Subcutaneous abdominal adipose tissue (tissue), 5 donors: Measurements from ENCODE around the gene CDH26.

Experiments
- H3K27ac ChIP-seq: one replicate; pipeline ENCODE4 v1.7.0; 2013; ENCODE audit warnings: low read depth, mild to moderate bottlenecking, inconsistent platforms, low read length, moderate library complexity
- H3K27me3 ChIP-seq, 5 donors: one replicate each; pipeline ENCODE4 v1.7.0; 2013; ENCODE audit warnings: low read length in 5 of 5, inconsistent platforms in 1 of 5; ENCODE audit not compliant: control insufficient read depth in 5 of 5, insufficient read depth in 4 of 5
- H3K36me3 ChIP-seq, 5 donors: one replicate each; pipeline ENCODE4 v1.7.0; 2013; ENCODE audit warnings: low read length in 5 of 5; ENCODE audit not compliant: control insufficient read depth in 5 of 5, insufficient read depth in 5 of 5
- H3K4me1 ChIP-seq, 5 donors: one replicate each; pipeline ENCODE4 v1.7.0; 2013; ENCODE audit warnings: low read length in 5 of 5, mild to moderate bottlenecking in 3 of 5, moderate library complexity in 1 of 5; ENCODE audit not compliant: control insufficient read depth in 5 of 5, insufficient read depth in 5 of 5
- H3K4me3 ChIP-seq, 5 donors: one replicate each; pipeline ENCODE4 v1.7.0; 2013; ENCODE audit warnings: low read length in 5 of 5, low read depth in 1 of 5
- H3K9ac ChIP-seq, 5 donors: one replicate each; pipeline ENCODE4 v1.7.0; 2013; ENCODE audit warnings: low read length in 5 of 5, mild to moderate bottlenecking in 4 of 5, moderate library complexity in 3 of 5
- H3K9me3 ChIP-seq, 5 donors: one replicate each; pipeline ENCODE4 v1.7.0; 2013; ENCODE audit warnings: low read length in 5 of 5; ENCODE audit not compliant: control insufficient read depth in 5 of 5
- donor health status: healthy.
- donor health status: healthy.
- donor health status: healthy.
- donor health status: healthy.
- donor health status: healthy.

CDH26 gene

DNA sequence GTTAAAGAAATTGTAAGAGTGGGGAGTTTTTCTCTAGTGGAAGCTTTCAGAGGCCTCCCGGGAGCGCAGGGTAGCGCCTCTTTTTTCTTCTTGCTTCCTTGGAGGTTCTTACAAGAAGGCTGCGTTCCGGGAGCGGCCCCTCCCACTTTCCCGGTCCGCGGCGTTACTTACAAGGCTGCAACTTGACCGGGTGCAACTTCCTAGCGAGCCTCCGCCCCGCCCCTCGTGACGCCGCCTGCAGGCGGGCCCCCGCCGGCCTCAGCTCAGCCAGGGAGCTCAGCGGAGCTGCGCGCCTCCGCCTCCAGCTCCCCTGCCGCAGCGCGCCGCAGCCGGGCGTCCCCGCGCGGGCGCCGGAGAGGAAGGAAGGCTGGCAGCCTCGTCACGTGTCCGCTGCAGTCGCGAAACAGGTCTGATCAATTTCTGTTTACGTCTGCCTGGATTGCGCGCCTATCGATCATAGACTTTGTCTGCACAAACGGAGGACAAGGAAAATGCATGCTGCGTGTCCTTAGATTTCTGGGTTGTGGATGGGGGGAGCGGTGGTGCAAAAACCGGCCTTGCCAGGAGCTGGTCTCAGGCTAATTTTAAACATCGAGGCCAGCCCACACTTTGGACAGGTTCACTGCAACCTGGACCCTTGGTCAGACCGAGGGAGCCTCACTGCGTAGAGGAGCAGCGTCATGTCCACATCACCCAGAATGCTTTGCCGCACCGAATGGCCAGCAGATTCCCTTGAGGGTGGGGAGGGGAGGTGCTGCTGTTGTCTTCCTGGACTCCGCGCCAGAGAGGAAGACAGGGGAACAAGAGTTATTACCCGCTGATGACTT lies 17.9 kb upstream of the CDH26 start, which contains the start of the genes FAM217B and PPP1R3D:
Gene FAM217B (plus strand): TSS at position 261 of the 827 bp plus-strand sequence. CDS start 3,555 bp downstream, outside the sequence.
Gene PPP1R3D (minus strand): TSS at position 177 of the 827 bp plus-strand sequence. CDS start 374 bp downstream, outside the sequence.
- Histone ChIP-seq H3K27me3 (no peaks in the 10 kb centered on the region), H3K4me3 (peak within 1 kb of the TSS; percentile 79 to 97 (median 94)), H3K9me3 (no peaks in the 10 kb centered on the region), H3K36me3 (peaks cover 11 to 25% (median 16%) of the 10 kb centered on the region in 5 donors), H3K9ac (peak within 1 kb of the TSS; percentile 64 to 90 (median 73)), H3K4me1 (peaks cover 15 to 60% (median 51%) of the 10 kb centered on the region in 5 donors), H3K27ac (peak within 1 kb of the TSS; percentile 94)

DNA sequence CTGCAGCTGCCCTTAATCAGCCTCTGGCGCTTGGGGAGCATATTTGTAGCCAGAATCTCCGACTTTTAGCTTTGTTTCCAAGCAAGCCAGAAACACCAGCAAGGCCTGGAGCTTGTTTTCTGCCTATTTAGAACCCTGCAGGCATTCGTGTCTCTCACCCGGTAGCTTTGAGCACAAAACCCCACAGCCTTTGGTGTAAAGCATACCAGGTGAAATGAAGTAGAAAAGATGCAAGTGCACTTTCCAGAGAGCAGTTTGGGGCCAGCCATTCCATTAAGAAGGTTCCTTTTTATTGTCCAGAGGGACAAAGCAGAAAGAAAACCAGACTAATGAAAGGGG lies 17.3 kb upstream of the CDH26 start:
- H3K9ac ChIP-seq, result peak overlapping the region in 4 of 5 donors; percentile 60 to 73 (median 62)
- no peaks in the 10 kb centered on the region for H3K9me3 ChIP-seq
- peak overlapping the region; percentile 79 to 97 (median 94) for H3K4me3 ChIP-seq
- H3K4me1 ChIP-seq, result peaks cover 15 to 65% (median 57%) of the 10 kb centered on the region in 5 donors
- H3K36me3 ChIP-seq, result peaks cover 11 to 25% (median 16%) of the 10 kb centered on the region in 5 donors
- peak overlapping the region; percentile 94 for H3K27ac ChIP-seq
- H3K27me3 ChIP-seq, result no peaks in the 10 kb centered on the region

DNA sequence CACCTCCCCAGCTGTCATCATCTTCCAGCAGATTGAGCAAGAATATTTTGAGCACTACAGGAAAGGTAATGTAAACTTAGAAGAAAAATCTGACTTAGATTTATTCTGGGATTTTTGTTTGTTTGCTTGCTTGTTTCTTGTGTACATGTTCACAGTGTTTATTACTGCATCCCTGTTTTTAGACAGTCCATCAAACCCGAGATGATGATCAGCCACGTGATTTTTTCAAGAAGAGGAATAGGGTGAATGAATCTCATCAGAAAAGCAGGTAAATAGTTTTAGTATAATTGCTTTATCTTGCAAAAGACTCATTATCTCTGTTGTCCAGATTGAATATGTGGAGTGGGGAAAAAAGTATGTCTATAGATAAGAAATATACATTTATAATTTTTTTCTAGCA lies 16.0 kb upstream of the CDH26 start:
- H3K27ac ChIP-seq, result no peak overlapping the region
- peaks cover 11 to 25% (median 16%) of the 10 kb centered on the region in 5 donors for H3K36me3 ChIP-seq
- no peaks in the 10 kb centered on the region for H3K27me3 ChIP-seq
- no peak overlapping the region for H3K4me3 ChIP-seq
- no peak overlapping the region for H3K9ac ChIP-seq
- no peaks in the 10 kb centered on the region for H3K9me3 ChIP-seq
- H3K4me1 ChIP-seq, result peaks cover 15 to 55% (median 52%) of the 10 kb centered on the region in 5 donors

- Histone ChIP-seq H3K27me3 (no peaks in the 10 kb centered on the region), H3K4me1 (peaks cover 3 to 39% (median 30%) of the 10 kb centered on the region in 5 donors), H3K9me3 (no peaks in the 10 kb centered on the region), H3K36me3 (peaks cover 11 to 25% (median 16%) of the 10 kb centered on the region in 5 donors), H3K9ac (no peak overlapping the region), H3K4me3 (no peak overlapping the region), H3K27ac (no peak overlapping the region)
These were observed 13.5 kb upstream of the CDH26 start for GRCh38 chr20:59944726-59945125.

- peaks cover 3 to 37% (median 30%) of the 10 kb centered on the region in 5 donors for H3K4me1 ChIP-seq
- no peaks in the 10 kb centered on the region for H3K27me3 ChIP-seq
- no peak overlapping the region for H3K27ac ChIP-seq
- H3K4me3 ChIP-seq, result no peak overlapping the region
- H3K9me3 ChIP-seq, result no peaks in the 10 kb centered on the region
- peak overlapping the region in 1 of 5 donors; percentile 14 for H3K9ac ChIP-seq
- peaks cover 11 to 28% (median 16%) of the 10 kb centered on the region in 5 donors for H3K36me3 ChIP-seq
These were observed 13.0 kb upstream of the CDH26 start for GRCh38 chr20:59945175-59945574.

- no peak overlapping the region for H3K27ac ChIP-seq
- no peak overlapping the region for H3K4me3 ChIP-seq
- peak overlapping the region in 1 of 5 donors; percentile 14 for H3K9ac ChIP-seq
- no peaks in the 10 kb centered on the region for H3K27me3 ChIP-seq
- peaks cover 11 to 28% (median 16%) of the 10 kb centered on the region in 5 donors for H3K36me3 ChIP-seq
- H3K4me1 ChIP-seq, result peaks cover 3 to 32% (median 26%) of the 10 kb centered on the region in 5 donors
- H3K9me3 ChIP-seq, result no peaks in the 10 kb centered on the region
These were observed 12.5 kb upstream of the CDH26 start for GRCh38 chr20:59945731-59946130.

- Histone ChIP-seq H3K4me3 (no peak overlapping the region), H3K9ac (no peak overlapping the region), H3K36me3 (peaks cover 15 to 30% (median 18%) of the 10 kb centered on the region in 5 donors), H3K27ac (no peak overlapping the region), H3K27me3 (no peaks in the 10 kb centered on the region), H3K9me3 (no peaks in the 10 kb centered on the region), H3K4me1 (peaks cover 0 to 19% (median 11%) of the 10 kb centered on the region in 5 donors)
These were observed 10.8 kb upstream of the CDH26 start for GRCh38 chr20:59947376-59947775.

DNA sequence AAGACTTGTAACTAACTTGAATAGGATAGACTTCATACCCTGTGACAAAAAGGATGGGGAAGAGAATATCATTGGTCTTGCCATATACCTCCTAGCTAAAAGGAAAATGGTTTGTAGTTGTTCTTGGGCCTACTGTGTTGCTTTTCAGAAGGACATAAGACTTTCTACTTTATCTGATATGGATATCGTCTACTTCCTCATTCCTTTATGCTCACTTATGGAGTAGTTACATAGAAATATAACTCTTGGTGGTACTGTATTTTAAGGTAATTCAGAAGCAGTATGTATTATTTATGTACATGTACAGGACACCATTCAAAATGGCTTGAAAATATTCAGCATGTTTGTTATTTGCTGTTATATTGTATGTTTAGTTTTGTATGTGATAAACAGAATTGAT lies 10.0 kb upstream of the CDH26 start:
- Histone ChIP-seq H3K36me3 (peaks cover 13 to 23% (median 18%) of the 10 kb centered on the region in 5 donors), H3K27me3 (no peaks in the 10 kb centered on the region), H3K9ac (no peak overlapping the region), H3K4me3 (no peak overlapping the region), H3K9me3 (no peaks in the 10 kb centered on the region), H3K4me1 (peaks cover 0 to 19% (median 11%) of the 10 kb centered on the region in 5 donors), H3K27ac (no peak overlapping the region)

DNA sequence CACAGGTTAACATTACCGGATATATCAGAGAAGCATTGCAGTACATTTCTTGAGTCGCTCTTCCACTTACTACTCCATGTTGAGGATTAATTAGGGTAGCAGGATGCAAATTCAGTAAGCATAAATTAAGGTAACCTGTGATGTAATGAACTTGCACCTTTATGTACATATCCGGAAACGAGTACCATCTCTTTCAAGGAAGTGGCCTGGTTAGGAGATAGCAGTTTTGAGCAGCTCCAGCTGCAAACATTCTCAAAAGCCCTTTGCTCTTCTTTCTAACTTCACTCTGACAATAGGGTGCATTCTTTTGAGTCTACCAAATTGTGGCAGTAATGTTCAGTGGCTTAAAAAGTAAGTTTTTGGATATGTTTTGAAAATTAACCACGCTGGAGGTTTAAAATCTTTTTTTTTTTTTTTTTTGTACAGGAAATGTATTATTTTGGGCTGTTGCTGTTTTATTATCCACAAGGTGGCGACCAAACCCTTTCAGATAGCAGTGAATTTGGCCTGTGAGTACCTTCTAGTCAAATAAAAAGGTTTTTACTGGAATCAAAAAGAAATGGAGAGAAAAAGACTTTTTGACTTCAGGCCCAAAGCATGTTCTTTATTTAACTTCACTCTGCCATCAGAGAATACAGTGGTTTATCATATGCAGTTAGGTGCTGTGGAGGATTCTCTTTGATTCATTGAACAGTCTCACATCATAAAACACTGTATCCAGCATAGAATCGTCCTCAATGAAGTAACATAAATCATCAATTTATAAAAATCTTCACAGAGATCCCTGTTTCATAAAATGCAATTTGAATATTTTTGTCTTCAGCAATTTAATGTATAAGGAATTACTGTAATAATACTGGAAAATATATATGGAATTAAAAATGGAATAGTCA lies 9.1 kb upstream of the CDH26 start:
- Histone ChIP-seq H3K27ac (no peak overlapping the region), H3K36me3 (peaks cover 6 to 17% (median 13%) of the 10 kb centered on the region in 5 donors), H3K9ac (no peak overlapping the region), H3K9me3 (no peaks in the 10 kb centered on the region), H3K27me3 (no peaks in the 10 kb centered on the region), H3K4me3 (no peak overlapping the region), H3K4me1 (peaks cover 0 to 19% (median 11%) of the 10 kb centered on the region in 5 donors)
